Thyroid gland (tissue), 4 donors: Measurements from ENCODE around the gene GALR1. TPM values are rescaled to one million over a fixed set of nuclear protein-coding genes. Genes with fewer than 3 reads are reported as not detected.

Source experiments
- DNase-seq, 2 donors: peaks; one replicate each; pipeline ENCODE4 v3.0.0-alpha.2; 2019
- H3K27ac ChIP-seq, 3 donors: fragments of 200-600 bp; sonication (generic); 1 replicate in 2 of 3; 2 replicates in 1 of 3; pipeline ENCODE4 v1.5.1; 2016 to 2019; ENCODE audit warnings: mild to moderate bottlenecking in 1 of 3, moderate library complexity in 1 of 3
- H3K27me3 ChIP-seq: fragments of 200-600 bp; sonication (generic); one replicate; pipeline ENCODE4 v1.5.1; 2019
- H3K36me3 ChIP-seq, 2 donors: fragments of 200-600 bp; sonication (generic); one replicate each; pipeline ENCODE4 v1.5.1; 2016 to 2019
- H3K4me1 ChIP-seq, 2 donors: fragments of 200-600 bp; sonication (generic); one replicate each; pipeline ENCODE4 v1.5.1; 2017 to 2019
- H3K4me3 ChIP-seq, 3 donors: fragments of 200-600 bp; sonication (generic); replicated peaks in 1 of 3; 1 replicate in 2 of 3; 2 replicates in 1 of 3; pipeline ENCODE4 v1.5.1; 2016; ENCODE audit warnings: mild to moderate bottlenecking in 1 of 3
- H3K9me3 ChIP-seq: fragments of 200-600 bp; sonication (generic); one replicate; pipeline ENCODE4 v1.5.1; 2017
- CTCF ChIP-seq, 6 experiments: fragments of 200-600 bp in 3 of 6; fragments of 450-650 bp in 3 of 6; sonication (generic) in 3 of 6; IDR thresholded peaks; one replicate each; pipeline ENCODE4 v1.5.1; 2016 to 2019; ENCODE audit warnings: antibody characterized with exemption in 6 of 6, mild to moderate bottlenecking in 2 of 6, inconsistent platforms in 1 of 6, moderate library complexity in 1 of 6
- POLR2A ChIP-seq, 2 donors: fragments of 450-650 bp; IDR thresholded peaks; one replicate each; pipeline ENCODE4 v1.6.1; 2017; ENCODE audit warnings: antibody characterized with exemption in 2 of 2, mild to moderate bottlenecking in 2 of 2, moderate library complexity in 1 of 2
- WGBS, 2 donors: methylation state at CpG; one replicate each; pipeline ENCODE4 v1.1.5; 2017; 5-methylcytosine and 5-hydroxymethylcytosine counted together
- intact Hi-C: fragments of 100-400 bp; cut with DNase I; formaldehyde crosslinking; loops from one replicate; pipeline ENCODE4 v1.15.1; 2023
- total RNA-seq, 4 donors: library from RNA; depleted of rRNA; stranded (reverse); fragments of >200 nt; gene quantifications; one replicate each; pipeline ENCODE4 v1.2.3, GENCODE V29; 2016

GALR1 gene
- total RNA-seq, 4 donors from 2014 or later, result 0.04 to 0.40 (median 0.10) TPM

GRCh38 chr18:77205769-77206168 lies 43.9 kb upstream of the GALR1 start:
- Histone ChIP-seq H3K36me3 (no peaks in the 10 kb centered on the region), H3K9me3 (no peaks in the 10 kb centered on the region), H3K27me3 (no peaks in the 10 kb centered on the region), H3K27ac (peak overlapping the region in 1 of 3 donors; percentile 1), H3K4me3 (no peak overlapping the region), H3K4me1 (peaks cover 41 to 48% of the 10 kb centered on the region in 2 donors)
- WGBS, 2 donors, result 69% methylated on average over 6 of the region's 6 CpGs
- intact Hi-C loops, result no loop called here
- no peak for DNase-seq
- TF ChIP-seq CTCF (IDR thresholded peaks at IDR 0.05) (no peak), POLR2A (IDR thresholded peaks at IDR 0.05) (no peak)

- Histone ChIP-seq H3K9me3 (no peaks in the 10 kb centered on the region), H3K36me3 (no peaks in the 10 kb centered on the region), H3K4me1 (peaks cover 41 to 48% of the 10 kb centered on the region in 2 donors), H3K27me3 (no peaks in the 10 kb centered on the region), H3K4me3 (no peak overlapping the region), H3K27ac (peak overlapping the region; percentile 36 to 75 (median 65))
- peak in 1 of 2 donors; percentile 29 for DNase-seq
- 76 to 82% methylated on average over 10 of the region's 10 CpGs for WGBS, 2 donors
- intact Hi-C loops, result no loop called here
- TF ChIP-seq POLR2A (IDR thresholded peaks at IDR 0.05) (no peak), CTCF (IDR thresholded peaks at IDR 0.05) (no peak)
Observed at GRCh38 chr18:77206676-77207374, 42.8 kb upstream of the GALR1 start.

- intact Hi-C loops, result no loop called here
- H3K4me1 ChIP-seq, result peaks cover 41 to 48% of the 10 kb centered on the region in 2 donors
Observed at GRCh38 chr18:77207540-77207939, 42.1 kb upstream of the GALR1 start.

GRCh38 chr18:77208964-77209363 lies 40.7 kb upstream of the GALR1 start:
- Histone ChIP-seq H3K4me3 (no peak overlapping the region), H3K27me3 (no peaks in the 10 kb centered on the region), H3K36me3 (no peaks in the 10 kb centered on the region), H3K27ac (peak overlapping the region in 2 of 3 donors; percentile 65 to 75), H3K9me3 (no peaks in the 10 kb centered on the region), H3K4me1 (peaks cover 32 to 40% of the 10 kb centered on the region in 2 donors)
- DNase-seq, result peak; percentile 36 to 37
- intact Hi-C loops, result no loop called here
- 60 to 73% methylated on average over 4 of the region's 4 CpGs for WGBS, 2 donors
- TF ChIP-seq POLR2A (IDR thresholded peaks at IDR 0.05) (no peak), CTCF (IDR thresholded peaks at IDR 0.05) (no peak)

More at GRCh38 chr18:77207540-77207939, 42.1 kb upstream of the GALR1 start:
- H3K9me3 ChIP-seq, result no peaks in the 10 kb centered on the region
- DNase-seq, result peak; percentile 87 to 91
- no peaks in the 10 kb centered on the region for H3K27me3 ChIP-seq
- no peaks in the 10 kb centered on the region for H3K36me3 ChIP-seq
- peak overlapping the region; percentile 48 to 75 (median 65) for H3K27ac ChIP-seq
- 15 to 19% methylated on average over 10 of the region's 10 CpGs for WGBS, 2 donors
- H3K4me3 ChIP-seq, result no peak overlapping the region
- TF ChIP-seq CTCF (IDR thresholded peaks at IDR 0.05), result peak; percentile 22 to 77 (median 50)
- no peak for TF ChIP-seq POLR2A (IDR thresholded peaks at IDR 0.05)

- Histone ChIP-seq H3K9me3 (no peaks in the 10 kb centered on the region), H3K27me3 (no peaks in the 10 kb centered on the region), H3K4me1 (peaks cover 27 to 34% of the 10 kb centered on the region in 2 donors), H3K27ac (no peak overlapping the region), H3K4me3 (no peak overlapping the region), H3K36me3 (no peaks in the 10 kb centered on the region)
- TF ChIP-seq CTCF (IDR thresholded peaks at IDR 0.05) (no peak), POLR2A (IDR thresholded peaks at IDR 0.05) (no peak)
- intact Hi-C loops, result no loop called here
- DNase-seq, result no peak
- WGBS, 2 donors, result 95% methylated on average over 10 to 12 of the region's 12 CpGs
Observed at GRCh38 chr18:77209587-77209986, 40.1 kb upstream of the GALR1 start.
